GM18511 (cell line): ENCODE results near the gene KBTBD4.
"Not testable (repeated sequence)": the region's sequence is repeated elsewhere in the genome, so short reads cannot be mapped to it uniquely, and the experiment has no call there.

Source experiments
- ATAC-seq: cut with Tn5 transposase; IDR thresholded peaks from one replicate; pipeline ENCODE4 v1.9.1; 2021; ENCODE audit warnings: mild to moderate bottlenecking, moderate library complexity; ENCODE audit not compliant: unreplicated experiment

KBTBD4 gene

GRCh38 chr11:47562393-47562792 is 16.4 kb downstream of the KBTBD4 start:
- not testable (repeated sequence) for ATAC-seq

DNA sequence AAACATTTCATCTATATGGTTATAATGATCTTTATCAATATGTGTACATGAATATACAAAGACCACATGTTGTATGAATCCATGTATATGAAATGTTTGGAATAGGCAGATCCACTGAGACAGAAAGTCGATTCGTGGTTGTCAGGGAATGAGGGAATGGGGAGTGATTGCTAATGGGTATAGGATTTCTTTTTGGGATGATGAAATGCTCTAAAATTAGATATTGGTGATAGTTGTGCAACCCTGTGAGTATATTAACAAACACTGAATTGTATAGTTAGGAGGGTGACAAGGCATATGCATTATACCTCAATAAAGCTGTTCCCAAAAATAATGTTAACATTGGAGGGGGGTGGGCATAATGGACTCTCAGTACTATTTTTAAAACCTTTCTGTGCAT is 18.3 kb downstream of the KBTBD4 start:
- no peak for ATAC-seq

DNA sequence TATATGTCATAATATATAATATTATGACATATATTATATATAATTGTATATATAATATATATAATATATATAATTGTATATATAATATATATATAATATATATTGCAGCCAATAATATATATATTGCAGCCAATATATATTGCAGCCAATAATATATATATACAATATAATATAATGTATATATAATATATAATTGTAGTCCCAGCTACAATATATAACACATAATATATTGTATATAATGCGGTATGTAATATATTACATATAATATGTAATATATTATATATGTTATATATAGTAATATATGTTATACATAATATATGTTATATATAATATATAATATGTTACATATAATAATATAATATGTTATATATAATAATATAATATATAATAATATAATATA is 20.1 kb downstream of the KBTBD4 start:
- ATAC-seq = no peak

DNA sequence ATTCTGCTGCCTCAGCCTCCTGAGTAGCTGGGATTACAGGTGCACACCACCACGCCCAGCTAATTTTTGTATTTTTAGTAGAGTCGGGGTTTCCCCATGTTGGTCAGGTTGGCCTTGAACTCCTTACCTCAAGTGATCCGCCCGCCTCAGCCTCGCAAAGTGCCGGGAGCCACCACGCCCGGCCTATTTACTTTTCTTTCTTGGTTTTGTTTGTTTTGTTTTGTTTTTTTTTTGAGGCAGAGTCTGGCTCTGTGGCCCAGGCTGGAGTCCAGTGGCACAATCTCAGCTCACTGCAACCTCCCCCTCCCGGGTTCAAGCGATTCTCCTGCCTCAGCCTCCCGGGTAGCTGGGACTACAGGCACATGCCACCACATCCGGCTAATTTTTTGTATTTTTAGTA is 21.8 kb downstream of the KBTBD4 start:
- ATAC-seq = not testable (repeated sequence)

- ATAC-seq = peak; percentile 45
These were observed 25.4 kb downstream of the KBTBD4 start for GRCh38 chr11:47553406-47553743.

DNA sequence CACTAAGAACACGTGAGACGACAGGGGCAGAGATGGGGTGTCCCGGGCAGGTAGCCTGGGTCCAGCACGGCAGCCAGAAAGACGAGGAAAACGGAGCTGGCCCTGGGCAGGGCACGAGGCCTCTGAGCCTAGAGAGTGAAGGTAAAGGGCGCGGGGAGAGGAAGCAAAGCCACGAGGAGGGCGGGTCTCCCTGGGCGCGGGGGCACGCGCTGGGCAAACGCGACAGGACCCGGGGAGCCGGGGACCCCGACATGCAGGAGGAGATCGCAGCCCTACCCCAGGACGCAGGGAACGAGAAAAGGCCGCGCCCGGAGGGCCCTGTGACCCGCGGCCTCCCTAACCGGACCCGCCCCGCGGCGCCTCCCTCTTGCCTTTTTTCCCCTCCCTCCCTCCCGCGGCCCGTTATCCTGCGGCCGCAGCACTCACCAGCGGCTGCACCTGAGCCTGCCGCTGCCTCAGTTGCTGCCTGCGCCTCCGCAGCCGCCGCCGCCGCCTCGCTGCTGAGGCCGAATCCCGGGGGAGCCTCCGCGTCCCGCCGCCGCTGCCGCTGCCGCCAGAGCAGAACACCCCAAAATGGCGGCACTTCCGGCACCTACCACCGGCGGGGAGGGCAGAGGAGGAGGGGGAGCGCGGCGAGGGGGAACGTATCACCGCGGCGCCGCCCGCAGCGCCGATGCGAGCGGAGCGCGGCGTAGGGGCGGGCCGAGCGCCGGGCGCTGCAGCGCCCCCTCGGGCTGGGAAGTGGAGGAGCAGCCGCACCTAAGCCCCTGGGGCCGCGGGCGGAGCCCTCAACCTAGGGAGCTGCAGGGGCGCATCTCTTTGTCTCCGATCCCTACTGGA is 26.0 kb downstream of the KBTBD4 start, which contains the start of gene CELF1:
TSS of gene CELF1 (minus strand) at position 567 of the 840 bp plus-strand sequence. CDS start 53,609 bp downstream, outside the sequence.
- ATAC-seq = peak; percentile 91

- ATAC-seq = no peak
These were observed 26.7 kb downstream of the KBTBD4 start for GRCh38 chr11:47552056-47552565.

- no peak for ATAC-seq
These were observed 27.7 kb downstream of the KBTBD4 start for GRCh38 chr11:47551086-47551485.

DNA sequence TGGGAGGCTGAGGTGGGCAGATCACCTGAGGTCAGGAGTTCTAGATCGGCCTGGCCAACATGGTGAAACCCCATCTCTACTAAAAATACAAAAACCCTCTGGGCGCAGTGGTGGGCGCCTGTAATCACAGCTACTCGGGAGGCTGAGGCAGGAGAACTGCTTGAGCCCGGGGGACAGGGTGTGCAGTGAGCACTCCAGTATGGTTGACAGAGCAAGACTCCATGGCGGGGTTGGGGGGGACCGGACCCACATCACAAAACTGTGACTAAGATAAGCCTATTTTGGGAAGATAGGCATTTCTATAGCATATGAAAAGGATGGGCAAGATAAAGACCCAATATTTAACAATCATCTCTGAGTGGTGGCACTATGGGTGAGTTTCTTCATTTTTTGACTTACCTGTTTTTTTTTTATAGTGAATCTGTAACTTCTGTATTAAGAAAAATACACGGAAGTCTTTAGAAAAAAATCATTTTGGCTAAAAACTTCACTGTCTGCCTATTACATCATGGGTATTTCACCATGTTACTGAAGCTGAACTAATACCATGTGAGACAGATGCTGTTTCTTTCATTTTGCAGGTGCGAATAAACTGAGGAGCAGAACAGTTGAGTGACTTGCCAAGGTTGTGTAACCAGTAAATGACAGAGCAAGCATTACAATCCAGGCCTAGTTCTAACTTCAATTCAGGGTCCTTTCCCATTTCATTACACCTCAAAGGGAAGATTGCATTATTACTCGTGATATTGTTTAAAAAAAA is 28.3 kb downstream of the KBTBD4 start:
- no peak for ATAC-seq

- not testable (repeated sequence) for ATAC-seq
These were observed 32.5 kb downstream of the KBTBD4 start for GRCh38 chr11:47546274-47546673.

DNA sequence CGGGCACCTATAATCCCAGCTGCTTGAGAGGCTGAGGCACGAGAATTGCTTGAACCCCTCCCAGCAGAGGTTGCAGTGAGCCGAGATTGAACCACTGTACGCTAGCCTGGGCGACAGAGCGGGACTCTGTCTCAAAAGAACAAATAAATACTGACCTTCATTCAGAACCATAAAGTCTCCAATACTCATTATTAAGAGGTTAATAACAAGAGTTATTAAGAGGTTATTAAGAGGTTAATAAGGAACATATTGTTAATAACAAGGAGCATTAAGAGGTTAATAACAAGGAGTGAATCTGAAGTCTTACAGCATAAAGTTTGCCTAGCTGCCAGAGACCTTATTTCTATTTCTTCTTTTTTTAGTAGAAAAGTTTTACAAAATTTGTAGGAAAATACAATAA is 33.5 kb downstream of the KBTBD4 start:
- ATAC-seq = no peak

DNA sequence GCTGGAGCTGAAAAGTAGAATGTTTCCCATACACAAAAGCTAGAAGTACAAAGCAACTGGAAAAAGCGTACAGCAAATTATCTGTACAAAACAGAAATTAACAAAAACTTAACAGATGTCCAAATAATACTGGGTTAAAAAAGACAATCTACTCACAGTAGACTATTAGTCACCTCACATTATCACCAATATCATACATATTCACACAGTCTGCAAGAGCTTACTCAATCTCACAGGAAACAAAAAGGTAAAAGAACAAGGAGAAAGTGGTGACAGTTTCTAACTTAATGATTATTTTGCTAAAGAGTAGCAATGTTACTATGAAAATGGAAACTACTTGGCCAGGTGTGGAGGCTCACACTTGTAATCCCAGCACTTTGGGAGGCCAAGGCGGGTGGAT is 37.7 kb downstream of the KBTBD4 start:
- ATAC-seq = no peak

DNA sequence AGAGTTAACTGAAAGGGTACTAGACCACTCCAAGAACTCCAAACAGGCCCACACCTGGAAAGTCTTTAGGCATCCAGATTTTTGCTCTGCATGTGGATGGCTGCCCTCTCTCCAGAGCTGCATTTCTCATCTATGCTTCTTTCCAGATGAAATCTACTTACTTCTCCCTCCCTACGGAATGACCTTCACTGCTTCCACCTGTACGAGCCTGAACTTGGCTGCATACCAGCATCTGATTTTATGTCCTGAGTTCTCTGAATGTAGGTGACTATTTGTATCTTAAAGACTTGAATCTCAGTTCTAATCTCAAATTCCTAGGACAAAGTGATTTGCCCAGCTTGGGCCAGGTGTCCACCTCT is 39.1 kb downstream of the KBTBD4 start:
- ATAC-seq = no peak

DNA sequence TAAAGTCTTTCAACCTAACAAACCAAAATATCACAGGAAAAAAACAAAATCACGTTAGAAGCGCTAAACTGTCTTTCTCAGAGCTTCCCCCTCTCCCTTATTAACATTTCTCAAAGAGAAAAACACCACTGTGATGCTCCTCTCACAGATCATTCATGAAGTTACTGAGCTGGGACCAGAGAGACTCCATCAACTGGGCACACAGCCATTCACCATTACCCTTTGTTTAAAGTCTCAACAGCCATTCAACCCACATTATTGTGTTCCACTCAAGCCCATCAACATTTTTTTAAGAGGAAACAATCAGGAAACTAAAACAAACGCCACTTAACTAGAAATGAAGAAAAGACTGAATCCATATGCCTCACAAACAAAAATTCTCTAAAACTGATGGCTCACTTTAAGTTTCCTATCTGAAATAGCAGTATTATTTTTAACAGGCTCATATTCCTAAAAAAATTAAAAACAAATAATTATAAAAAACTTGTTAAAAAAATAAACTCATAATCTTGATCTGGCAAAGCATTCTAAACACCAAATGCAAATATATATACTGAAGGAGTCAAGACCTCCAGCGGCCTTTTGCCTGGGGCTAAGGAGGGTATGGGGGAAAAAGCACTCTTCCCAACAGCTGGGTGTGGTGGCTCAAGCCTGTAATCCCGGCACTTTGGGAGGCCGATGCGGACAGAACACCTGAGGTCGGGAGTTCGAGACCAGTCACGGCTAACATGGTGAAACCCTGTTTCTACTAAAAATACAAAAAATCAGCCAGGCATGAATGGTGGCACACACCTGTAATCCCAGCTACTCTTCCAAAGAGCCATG is 39.8 kb downstream of the KBTBD4 start:
- no peak for ATAC-seq

GRCh38 chr11:47536915-47537314 is 41.9 kb downstream of the KBTBD4 start:
- no peak for ATAC-seq

DNA sequence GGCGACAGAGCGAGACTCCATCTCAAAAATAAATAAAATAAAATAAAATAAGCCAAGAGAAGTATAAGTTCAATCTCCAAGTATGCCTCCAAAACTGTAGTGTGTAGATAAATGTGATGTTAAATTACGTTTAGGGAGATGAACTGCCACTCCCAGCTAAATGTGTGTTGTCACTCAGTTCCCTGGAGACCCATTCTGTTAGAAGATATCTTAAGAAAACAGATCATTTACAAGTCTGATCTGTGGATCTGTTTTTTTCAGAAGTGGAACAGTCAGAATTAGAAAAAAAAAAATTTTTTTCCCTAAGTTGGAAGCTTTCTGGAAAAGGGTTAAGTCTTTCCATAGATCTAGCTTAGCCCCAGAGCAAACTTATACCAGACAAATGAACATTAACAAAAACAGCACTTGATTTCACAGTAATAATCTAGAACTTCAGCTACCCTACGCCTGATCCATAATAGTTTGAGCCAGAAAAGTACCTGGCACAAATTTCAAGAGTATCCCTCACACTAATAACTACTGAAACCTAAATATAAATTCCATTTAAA is 44.0 kb downstream of the KBTBD4 start:
- ATAC-seq = no peak

DNA sequence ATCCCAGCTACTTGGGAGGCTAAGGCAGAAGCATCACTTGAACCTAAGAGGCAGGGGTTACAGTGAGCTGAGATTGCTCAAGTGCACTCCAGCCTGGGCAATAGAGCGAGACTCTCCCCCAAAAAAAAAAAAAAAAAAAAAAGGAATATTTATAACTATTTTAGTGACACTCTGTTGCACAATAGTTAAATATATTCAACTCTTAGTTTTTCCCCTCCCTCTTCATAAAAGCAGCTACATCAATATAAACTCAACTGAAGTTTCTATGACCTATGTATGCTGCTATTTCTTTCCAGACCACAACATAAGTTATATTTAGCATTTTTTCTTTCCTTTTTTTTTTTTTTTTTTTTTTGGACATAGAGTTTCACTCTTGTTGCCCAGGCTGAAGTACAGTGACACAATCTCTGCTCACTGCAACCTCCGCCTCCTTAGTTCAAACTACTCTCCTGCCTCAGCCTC is 45.0 kb downstream of the KBTBD4 start:
- no peak for ATAC-seq

DNA sequence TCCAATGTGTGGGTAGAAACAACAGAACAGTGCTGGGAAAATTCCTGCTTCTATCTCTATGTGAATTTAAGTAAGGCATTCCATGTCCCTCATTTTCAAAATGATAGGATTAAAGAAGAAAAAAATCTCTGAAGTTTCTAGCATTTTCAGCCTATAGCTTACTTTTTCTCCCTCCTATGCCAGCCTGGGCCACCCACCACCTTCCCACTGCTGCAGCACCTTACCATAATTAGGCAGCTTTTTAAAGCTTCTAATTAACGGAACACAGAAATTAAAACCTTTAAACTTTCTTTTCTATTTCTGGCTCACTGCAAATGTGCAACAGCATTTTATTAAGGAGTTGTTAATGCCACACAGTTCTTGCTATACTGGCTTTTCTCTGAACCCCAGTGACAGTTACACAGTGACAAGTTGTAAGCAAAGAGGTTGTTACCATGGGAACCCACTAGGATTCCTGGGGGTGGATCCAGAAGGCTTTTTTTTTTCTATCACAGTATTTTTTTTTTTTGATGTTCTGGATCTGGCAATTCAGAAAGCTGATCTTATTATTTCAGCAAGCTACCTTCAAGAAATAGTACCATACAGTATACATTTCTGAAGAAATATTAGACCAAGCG is 46.1 kb downstream of the KBTBD4 start:
- ATAC-seq = no peak

DNA sequence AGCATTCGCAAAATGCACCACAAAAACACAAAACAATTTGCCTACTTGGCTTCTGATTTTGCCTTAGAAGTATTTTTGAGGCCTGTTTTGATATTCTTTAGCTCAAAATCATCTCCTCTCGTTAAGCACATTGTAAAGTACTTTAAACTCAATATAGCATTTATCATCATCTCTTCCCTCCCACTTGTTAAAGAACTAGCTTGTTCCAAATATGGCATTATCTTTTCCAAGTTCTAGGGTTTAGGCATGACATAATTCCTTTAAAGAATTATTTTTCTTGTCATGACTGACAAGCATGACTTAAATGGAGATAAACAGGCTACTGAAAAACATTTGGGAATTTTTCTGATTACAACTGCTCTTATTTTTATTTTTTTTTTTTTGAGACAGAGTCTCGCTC is 47.1 kb downstream of the KBTBD4 start:
- ATAC-seq = no peak

GRCh38 chr11:47530721-47531120 is 48.0 kb downstream of the KBTBD4 start:
- not testable (repeated sequence) for ATAC-seq
